A673 (cell line): ENCODE results near the gene TRIM8. TPM values are rescaled to one million over a fixed set of nuclear protein-coding genes. Genes with fewer than 3 reads are reported as not detected.

Experiments
- BruUV-seq: library from RNA; stranded (reverse); fragments of 400-500 nt; replicated peaks from 2 replicates; lab custom pipeline; 2021; lab: Mats Ljungman, UMichigan
- CTCF ChIA-PET: fragments of 300-600 bp; sonication (Branson Sonifier 250); formaldehyde crosslinking; loops from one replicate; lab custom pipeline; 2022; ENCODE audit warnings: antibody characterized with exemption; lab: Charles Lee
- POLR2A ChIA-PET: fragments of 300-600 bp; sonication (Branson Sonifier 250); formaldehyde crosslinking; loops from one replicate; lab custom pipeline; 2022; ENCODE audit warnings: antibody characterized with exemption; ENCODE audit not compliant: low non-redundant PET; lab: Charles Lee
- DNase-seq: peaks from one replicate; pipeline ENCODE4 v3.0.0-alpha.2; 2015; ENCODE audit warnings: low spot score
- H3K27ac ChIP-seq: fragments of 200-600 bp; sonication (generic); 2 replicates; pipeline ENCODE4 v1.5.1; 2016; ENCODE audit warnings: mixed run types, low read depth, mild to moderate bottlenecking, mixed read lengths, antibody characterized with exemption, low read length; ENCODE audit not compliant: poor library complexity, severe bottlenecking
- H3K27me3 ChIP-seq: fragments of 200-600 bp; sonication (generic); replicated peaks from 2 replicates; pipeline ENCODE4 v1.6.1; 2017; ENCODE audit warnings: mixed run types, low read depth, mild to moderate bottlenecking, mixed read lengths, antibody characterized with exemption, low read length; ENCODE audit not compliant: insufficient read depth, poor library complexity
- H3K36me3 ChIP-seq: fragments of 200-600 bp; sonication (generic); 2 replicates; pipeline ENCODE4 v1.6.1; 2016; ENCODE audit warnings: mixed run types, mild to moderate bottlenecking, mixed read lengths, antibody characterized with exemption, low read length; ENCODE audit not compliant: insufficient read depth, poor library complexity, severe bottlenecking
- H3K4me1 ChIP-seq: fragments of 200-600 bp; sonication (generic); 2 replicates; pipeline ENCODE4 v1.6.1; 2017; ENCODE audit warnings: mixed run types, mild to moderate bottlenecking, mixed read lengths, antibody characterized with exemption, low read length; ENCODE audit not compliant: insufficient read depth, poor library complexity, severe bottlenecking
- H3K4me3 ChIP-seq: fragments of 200-600 bp; sonication (generic); 2 replicates; pipeline ENCODE4 v1.5.1; 2016; ENCODE audit warnings: low read depth, mixed run types, mild to moderate bottlenecking, mixed read lengths, low read length; ENCODE audit not compliant: poor library complexity, severe bottlenecking
- H3K9me3 ChIP-seq: fragments of 200-600 bp; sonication (generic); 2 replicates; pipeline ENCODE4 v1.6.1; 2016; ENCODE audit warnings: mixed run types, low read depth, mild to moderate bottlenecking, mixed read lengths, antibody characterized with exemption, low read length; ENCODE audit not compliant: poor library complexity, severe bottlenecking
- EZH2 ChIP-seq: fragments of 200-600 bp; sonication (generic); IDR thresholded peaks from 2 replicates; pipeline ENCODE4 v1.6.1; 2017; ENCODE audit warnings: borderline replicate concordance, low read depth, mild to moderate bottlenecking, mixed read lengths, antibody characterized with exemption, low read length; ENCODE audit not compliant: poor library complexity, severe bottlenecking
- intact Hi-C: fragments of 100-400 bp; cut with micrococcal nuclease; formaldehyde crosslinking; loops from one replicate; pipeline ENCODE4 v1.10.0; 2022; ENCODE audit not compliant: unreplicated experiment
- total RNA-seq: library from RNA; stranded (reverse); gene quantifications from 2 replicates; pipeline ENCODE4 v1.2.3, GENCODE V29; 2021
- TF ChIP-seq, protein P1 (sequence below): fragments of 300-800, 200-600 bp; sonication (generic); conservative IDR thresholded peaks from 2 replicates; pipeline ENCODE4 v1.5.1; 2017; ENCODE audit warnings: low read depth, mild to moderate bottlenecking, antibody characterized with exemption, low read length, moderate library complexity, mixed read lengths

The TRIM8 gene
- total RNA-seq, 1 experiment from 2014 or later = 29.4 TPM

DNA sequence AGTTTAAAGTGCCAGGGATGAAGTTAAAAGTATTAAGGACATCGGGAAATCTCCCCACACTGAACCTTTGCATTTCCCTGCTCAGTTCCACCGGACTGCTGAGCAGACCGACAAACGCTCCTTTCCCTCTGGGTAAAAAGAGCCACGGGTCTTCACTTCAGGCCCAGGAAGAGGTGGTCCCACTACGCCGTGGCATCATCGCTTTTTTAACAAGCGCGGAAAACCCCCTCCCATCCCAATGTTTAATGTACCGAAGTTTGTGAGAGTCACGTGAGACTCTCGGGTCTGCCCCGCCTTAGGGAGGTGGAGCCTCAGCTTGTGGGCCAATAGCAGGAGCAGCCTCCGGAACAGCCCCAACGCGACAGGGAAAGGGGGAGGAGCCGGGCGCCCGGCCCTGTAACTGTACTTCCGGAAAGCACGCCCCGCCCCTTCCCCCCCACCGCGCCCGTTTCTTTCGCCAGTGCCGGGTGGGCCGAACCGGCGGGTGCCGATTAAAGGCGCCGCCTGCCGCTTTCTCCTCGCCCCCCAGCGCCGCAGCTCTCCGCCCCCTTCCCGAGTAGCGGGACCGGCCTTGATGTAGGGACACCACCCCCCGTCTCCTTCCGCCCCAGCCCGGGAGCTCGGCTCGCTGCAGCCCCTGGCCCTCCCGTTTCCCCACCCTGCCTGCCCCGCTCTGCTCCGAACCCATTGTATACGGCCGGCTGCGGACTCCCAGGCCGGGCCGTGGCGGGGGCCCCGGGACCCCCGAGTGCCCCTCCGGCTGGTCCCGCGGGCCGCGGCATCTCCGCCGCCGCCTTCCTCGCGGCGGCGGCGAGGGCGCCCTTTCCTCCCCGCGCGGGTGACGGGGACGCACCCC is 2.2 kb upstream of the TRIM8 start:
- H3K27ac ChIP-seq = peak overlapping the region; percentile 88
- ChIA-PET POLR2A (no interaction called here), CTCF (interaction anchor here (0.6 kb wide), 1 partner anchor 22 kb away, joined by 4 read pairs; no protein-coding TSS in a partner anchor)
- DNase-seq = peak; percentile 98
- no TSS peak for BruUV-seq
- peaks cover 9% of the 10 kb centered on the region for H3K4me1 ChIP-seq
- TF ChIP-seq EZH2 = no peak
- intact Hi-C loops = loop anchor here (10.0 kb wide), 1 partner anchor 247 kb away; the partner anchor contains the start of gene NFKB2
- H3K4me3 ChIP-seq = peak overlapping the region; percentile 96
- H3K9me3 ChIP-seq = no peaks in the 10 kb centered on the region
- H3K36me3 ChIP-seq = no peaks in the 10 kb centered on the region
- no peaks in the 10 kb centered on the region for H3K27me3 ChIP-seq

DNA sequence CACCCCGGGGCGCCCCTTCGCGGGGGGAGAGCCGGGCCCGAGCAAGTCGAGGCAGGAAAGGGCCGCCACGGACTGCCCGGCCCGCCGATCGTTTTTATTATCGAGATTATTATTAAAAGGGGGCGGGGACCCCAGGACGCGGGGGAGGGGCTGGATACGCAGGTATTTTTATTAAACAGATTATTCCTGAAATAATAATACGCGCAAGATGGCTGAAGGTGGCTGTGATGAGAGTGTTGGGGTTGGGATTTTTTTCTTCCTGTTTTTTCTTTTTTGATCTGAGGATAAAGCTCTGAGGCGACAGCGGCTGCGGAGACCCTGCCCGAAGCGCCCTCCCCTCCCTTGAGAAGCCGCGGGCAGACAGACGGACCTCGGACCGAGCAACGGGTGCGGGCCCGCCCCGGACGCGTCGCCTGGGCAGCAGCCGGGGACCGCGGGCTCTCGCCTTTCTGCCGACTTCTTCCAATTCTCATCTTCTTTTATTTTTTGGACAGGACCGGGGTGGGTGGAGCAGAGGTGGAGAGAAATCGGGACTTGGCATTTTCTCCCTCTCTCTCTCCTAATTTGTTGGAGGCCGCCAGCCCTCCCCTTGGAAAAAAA is 1.4 kb upstream of the TRIM8 start:
- intact Hi-C loops = loop anchor here (10.0 kb wide), 1 partner anchor 248 kb away; the partner anchor contains the start of gene NFKB2
- Histone ChIP-seq H3K36me3 (no peaks in the 10 kb centered on the region), H3K4me3 (peak overlapping the region; percentile 96), H3K9me3 (no peaks in the 10 kb centered on the region), H3K27me3 (no peaks in the 10 kb centered on the region), H3K4me1 (peaks cover 14% of the 10 kb centered on the region), H3K27ac (peak overlapping the region; percentile 88)
- TF ChIP-seq, protein P1, sequence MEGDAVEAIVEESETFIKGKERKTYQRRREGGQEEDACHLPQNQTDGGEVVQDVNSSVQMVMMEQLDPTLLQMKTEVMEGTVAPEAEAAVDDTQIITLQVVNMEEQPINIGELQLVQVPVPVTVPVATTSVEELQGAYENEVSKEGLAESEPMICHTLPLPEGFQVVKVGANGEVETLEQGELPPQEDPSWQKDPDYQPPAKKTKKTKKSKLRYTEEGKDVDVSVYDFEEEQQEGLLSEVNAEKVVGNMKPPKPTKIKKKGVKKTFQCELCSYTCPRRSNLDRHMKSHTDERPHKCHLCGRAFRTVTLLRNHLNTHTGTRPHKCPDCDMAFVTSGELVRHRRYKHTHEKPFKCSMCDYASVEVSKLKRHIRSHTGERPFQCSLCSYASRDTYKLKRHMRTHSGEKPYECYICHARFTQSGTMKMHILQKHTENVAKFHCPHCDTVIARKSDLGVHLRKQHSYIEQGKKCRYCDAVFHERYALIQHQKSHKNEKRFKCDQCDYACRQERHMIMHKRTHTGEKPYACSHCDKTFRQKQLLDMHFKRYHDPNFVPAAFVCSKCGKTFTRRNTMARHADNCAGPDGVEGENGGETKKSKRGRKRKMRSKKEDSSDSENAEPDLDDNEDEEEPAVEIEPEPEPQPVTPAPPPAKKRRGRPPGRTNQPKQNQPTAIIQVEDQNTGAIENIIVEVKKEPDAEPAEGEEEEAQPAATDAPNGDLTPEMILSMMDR = no peak
- no peak for TF ChIP-seq EZH2
- peak; percentile 49 for DNase-seq
- CTCF ChIA-PET = interaction anchor here (0.6 kb wide), 2 partner anchors 22 to 79 kb away, joined by 3 to 4 read pairs; no protein-coding TSS in a partner anchor
- POLR2A ChIA-PET = no interaction called here
- no TSS peak for BruUV-seq

DNA sequence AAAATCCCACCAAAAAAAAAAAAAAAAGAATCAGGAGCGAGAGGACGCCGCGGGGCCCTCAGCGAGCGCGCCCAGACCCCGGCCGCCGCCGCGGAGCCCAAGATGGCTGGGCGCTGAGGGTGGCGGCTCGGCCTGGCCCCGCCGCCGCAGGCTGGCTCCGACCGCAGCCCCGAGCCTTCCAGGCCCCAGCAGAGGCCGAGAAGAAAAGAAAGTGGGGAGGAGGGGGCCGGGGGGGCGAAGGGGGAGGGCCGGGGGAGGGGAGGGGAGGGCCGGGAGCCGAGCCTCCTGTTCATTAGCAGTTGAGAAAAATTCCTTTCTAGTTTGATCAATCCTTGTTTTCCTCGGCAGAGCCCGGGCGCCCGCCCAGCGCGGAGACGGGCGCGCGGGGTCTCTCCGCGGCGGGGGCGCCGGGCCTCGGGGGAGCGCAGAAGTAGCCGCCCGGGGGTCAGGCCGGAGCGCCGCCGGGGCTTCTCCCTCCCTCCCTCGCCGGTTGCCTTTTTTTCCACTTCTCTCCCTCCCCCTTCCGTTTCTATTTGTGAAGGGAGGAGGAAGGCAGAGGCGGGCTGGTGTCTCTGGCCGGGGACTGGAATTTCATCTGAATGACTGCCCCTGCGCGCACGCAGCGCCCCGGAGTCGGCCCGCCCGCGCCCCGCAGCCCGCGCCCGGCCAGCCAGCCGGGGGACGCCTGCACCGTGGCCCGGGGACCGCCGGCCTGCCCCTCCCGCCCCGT is 778 bp upstream of the TRIM8 start:
- ChIA-PET CTCF (interaction anchor here (0.6 to 0.8 kb wide), 2 partner anchors 78 to 140 kb away, joined by 3 read pairs; partner anchors contain the start of gene SUFU), POLR2A (no interaction called here)
- DNase-seq = peak; percentile 80
- TF ChIP-seq, protein P1 = no peak
- TF ChIP-seq EZH2 = no peak
- peak overlapping the region; percentile 96 for H3K4me3 ChIP-seq
- peak overlapping the region; percentile 88 for H3K27ac ChIP-seq
- peaks cover 14% of the 10 kb centered on the region for H3K4me1 ChIP-seq
- H3K9me3 ChIP-seq = no peaks in the 10 kb centered on the region
- no TSS peak for BruUV-seq
- intact Hi-C loops = loop anchor here (10.0 kb wide), 1 partner anchor 249 kb away; the partner anchor contains the start of gene NFKB2
- H3K27me3 ChIP-seq = no peaks in the 10 kb centered on the region
- no peaks in the 10 kb centered on the region for H3K36me3 ChIP-seq
